Islet of Langerhans (tissue), 1 donor: Measurements from ENCODE around the gene PTPN21.

Experiments used
- FAIRE-seq: peaks from one replicate; lab custom pipeline; 2011; peaks lifted over from hg19 to GRCh38; lab: Jason Lieb, UNC

Gene PTPN21

DNA sequence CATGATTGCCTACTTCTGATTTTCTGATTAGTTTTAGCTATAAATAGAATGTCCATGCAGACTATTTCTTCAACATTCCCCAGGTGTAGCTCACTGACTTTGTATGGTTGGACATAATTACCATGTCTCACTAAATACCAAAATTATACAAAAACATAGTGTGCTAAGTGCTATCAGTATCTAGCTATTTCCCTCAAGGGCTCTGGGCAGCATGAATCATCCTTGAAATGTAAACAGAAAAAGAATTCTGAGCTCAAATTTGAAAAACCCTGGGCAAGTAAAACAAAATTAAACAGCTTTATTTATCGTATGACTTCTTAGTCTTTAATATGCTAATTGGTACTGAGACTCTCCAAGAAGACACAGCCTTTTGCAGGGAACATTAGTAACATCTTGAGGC, 86.4 kb downstream of the PTPN21 start:
- no peak for FAIRE-seq

- no peak for FAIRE-seq
Measured at GRCh38 chr14:88463318-88463717, 91.5 kb downstream of the PTPN21 start.

GRCh38 chr14:88454886-88455285, 99.9 kb downstream of the PTPN21 start:
- no peak for FAIRE-seq

DNA sequence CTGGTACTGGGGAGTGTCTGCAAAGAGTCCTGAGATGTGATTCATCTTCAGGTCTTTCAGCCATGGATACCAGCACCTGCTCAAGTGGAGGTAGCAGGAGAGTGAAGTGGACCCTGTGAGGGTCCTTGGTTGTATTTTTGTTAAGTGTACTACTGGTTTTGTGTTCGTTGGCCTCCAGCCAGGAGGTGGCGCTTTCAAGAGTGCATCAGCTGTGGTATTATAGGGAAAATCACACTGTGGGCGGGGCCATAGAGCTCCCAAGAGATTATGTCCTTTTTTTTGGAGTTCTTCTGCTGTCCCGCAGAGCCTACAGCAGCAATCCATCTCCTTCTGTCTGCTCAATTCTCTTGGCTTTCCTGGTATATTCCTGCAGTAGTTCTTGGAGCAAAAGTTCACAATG, 102.6 kb downstream of the PTPN21 start:
- no peak for FAIRE-seq

DNA sequence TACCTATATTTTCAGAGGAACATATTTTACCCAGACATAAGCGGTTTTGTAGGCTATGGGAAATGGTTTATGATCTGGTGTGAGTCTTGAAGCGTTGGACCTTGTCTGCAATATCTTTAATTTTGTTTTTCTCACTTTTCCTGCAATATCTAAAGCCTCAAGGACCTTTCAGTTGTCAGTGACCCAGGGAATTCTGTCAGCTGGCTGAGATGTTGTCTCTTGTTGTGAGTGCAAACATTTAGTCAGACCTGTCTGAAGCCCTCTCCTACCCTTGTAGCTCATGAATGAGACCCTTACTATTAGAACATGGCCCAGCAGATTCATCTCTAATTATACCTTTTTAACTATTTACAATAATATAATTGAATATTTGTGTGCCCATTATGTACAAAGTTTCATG, 115.7 kb downstream of the PTPN21 start:
- no peak for FAIRE-seq

DNA sequence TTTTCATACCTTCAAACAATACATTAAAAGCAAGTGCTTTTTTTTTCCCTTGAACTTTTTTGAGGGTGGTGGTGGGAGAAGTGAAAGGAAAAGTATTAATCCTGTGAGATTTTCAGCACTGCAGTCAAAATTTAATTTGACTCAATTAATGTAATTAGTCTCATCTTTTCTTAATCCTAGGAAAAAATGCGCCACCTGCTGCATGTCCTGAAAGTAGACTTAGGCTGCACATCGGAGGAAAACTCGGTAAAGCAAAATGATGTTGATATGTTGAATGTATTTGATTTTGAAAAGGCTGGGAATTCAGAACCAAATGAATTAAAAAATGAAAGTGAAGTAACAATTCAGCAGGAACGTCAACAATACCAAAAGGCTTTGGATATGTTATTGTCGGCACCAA, 117.1 kb downstream of the PTPN21 start:
- no peak for FAIRE-seq

GRCh38 chr14:88430976-88431375, 123.8 kb downstream of the PTPN21 start:
- FAIRE-seq: peak; percentile 43

DNA sequence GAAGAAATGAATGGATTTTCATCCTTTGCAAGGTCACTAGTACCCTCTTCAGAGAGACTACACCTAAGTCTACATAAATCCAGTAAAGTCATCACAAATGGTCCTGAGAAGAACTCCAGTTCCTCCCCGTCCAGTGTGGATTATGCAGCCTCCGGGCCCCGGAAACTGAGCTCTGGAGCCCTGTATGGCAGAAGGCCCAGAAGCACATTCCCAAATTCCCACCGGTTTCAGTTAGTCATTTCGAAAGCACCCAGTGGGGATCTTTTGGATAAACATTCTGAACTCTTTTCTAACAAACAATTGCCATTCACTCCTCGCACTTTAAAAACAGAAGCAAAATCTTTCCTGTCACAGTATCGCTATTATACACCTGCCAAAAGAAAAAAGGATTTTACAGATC, 128.5 kb downstream of the PTPN21 start:
- no peak for FAIRE-seq

DNA sequence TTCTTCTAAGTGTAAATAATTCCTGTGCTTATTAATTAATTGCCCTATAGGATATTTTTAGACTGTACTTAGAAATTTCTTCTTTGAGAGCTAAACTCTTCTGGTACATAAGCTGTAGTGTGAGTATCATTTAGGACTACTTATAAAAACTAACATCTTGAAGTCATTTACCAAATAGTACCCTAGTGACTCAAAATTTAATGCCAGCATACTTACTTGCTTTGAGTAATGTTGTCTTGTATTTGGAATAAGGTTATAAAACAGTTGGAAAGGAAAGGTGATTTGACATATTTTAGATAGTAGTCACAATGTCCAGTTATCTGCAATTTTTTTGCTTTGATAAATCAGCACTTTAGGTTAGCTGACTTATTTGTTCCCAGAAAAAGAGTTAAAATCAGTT, 130.2 kb downstream of the PTPN21 start:
- FAIRE-seq: peak; percentile 81

DNA sequence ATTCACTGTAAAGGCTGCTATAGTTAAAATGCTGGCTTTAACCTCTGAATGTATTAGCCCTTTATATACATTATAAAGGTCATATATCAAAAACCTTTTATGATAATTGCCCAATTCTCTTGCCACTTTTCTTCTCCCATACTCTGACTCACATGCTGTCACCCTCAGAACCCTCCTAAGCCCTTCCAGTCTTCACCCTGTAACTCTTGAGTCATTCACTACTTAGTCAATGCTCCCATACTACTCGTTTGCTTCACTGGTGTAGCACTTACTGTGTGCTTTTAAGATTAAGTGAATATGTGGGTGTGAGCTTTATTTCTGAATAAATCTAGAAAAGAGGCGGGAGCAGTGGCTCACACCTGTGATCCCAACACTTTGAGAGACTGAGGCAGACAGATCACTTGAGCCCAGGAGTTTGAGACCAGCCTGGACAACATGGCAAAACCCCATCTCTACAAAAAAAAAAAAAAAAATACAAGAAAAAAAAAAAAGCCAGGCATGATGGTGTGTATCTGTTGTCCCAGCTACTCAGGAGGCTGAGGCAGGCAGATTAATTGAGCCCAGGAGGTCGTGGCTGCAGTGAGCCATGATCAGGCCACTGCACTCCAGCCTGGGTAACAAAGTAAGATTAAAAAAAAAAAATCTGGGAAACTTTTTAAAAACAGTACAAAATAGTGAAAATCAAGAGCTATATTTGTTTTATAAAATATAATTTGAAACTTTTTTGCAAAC, 131.7 kb downstream of the PTPN21 start:
- FAIRE-seq: no peak

DNA sequence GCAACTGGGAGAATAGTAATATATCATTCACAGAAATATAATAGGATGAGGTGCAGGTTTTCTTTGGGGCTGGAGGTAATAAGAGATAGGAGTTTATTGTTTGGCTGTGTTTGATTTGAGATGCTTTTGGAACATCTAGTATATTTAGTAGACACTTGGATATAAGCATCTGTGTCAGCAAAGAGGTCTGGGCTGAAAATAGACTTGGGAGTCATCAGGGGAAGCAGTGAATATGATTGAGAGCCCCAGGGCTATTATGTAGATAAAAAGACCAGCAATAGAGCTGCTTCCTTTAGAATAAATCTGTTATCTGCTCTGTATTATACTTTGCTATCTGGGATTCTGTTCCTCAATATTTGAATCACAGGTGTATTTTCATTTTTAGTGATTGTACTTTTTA, 132.8 kb downstream of the PTPN21 start:
- FAIRE-seq: no peak

- FAIRE-seq: no peak
Measured at GRCh38 chr14:88421286-88421685, 133.5 kb downstream of the PTPN21 start.

- FAIRE-seq: peak; percentile 56
Measured at GRCh38 chr14:88420187-88420586, 134.6 kb downstream of the PTPN21 start.

GRCh38 chr14:88417594-88417993, 137.2 kb downstream of the PTPN21 start:
- peak; percentile 56 for FAIRE-seq
